ENCODE data around the gene AIPL1.

Gene AIPL1

GRCh38 chr17:6465206-6466003 is 30.5 kb upstream of the AIPL1 start:
- DNase-seq (ENCODE audit: low spot score) = no peak

- DNase-seq (ENCODE audit: low spot score) = no peak
These were observed 29.6 kb upstream of the AIPL1 start for GRCh38 chr17:6464446-6465041.

- no peak for DNase-seq (ENCODE audit: low spot score)
These were observed 28.9 kb upstream of the AIPL1 start for GRCh38 chr17:6463616-6464445.

- DNase-seq (ENCODE audit: low spot score) = no peak
These were observed 27.8 kb upstream of the AIPL1 start for GRCh38 chr17:6462692-6463091.

GRCh38 chr17:6461792-6462524 is 27.0 kb upstream of the AIPL1 start:
- no peak for DNase-seq (ENCODE audit: low spot score)

- DNase-seq (ENCODE audit: low spot score) = no peak
These were observed 26.3 kb upstream of the AIPL1 start for GRCh38 chr17:6461246-6461645.

- no peak for DNase-seq (ENCODE audit: low spot score)
These were observed 25.7 kb upstream of the AIPL1 start for GRCh38 chr17:6460531-6461161.

GRCh38 chr17:6458460-6458950 is 23.6 kb upstream of the AIPL1 start:
- no peak for DNase-seq (ENCODE audit: low spot score)

- DNase-seq (ENCODE audit: low spot score) = no peak
These were observed 23.0 kb upstream of the AIPL1 start for GRCh38 chr17:6457688-6458459.

GRCh38 chr17:6456914-6457687 is 22.2 kb upstream of the AIPL1 start:
- DNase-seq (ENCODE audit: low spot score) = no peak

GRCh38 chr17:6456321-6456720 is 21.4 kb upstream of the AIPL1 start:
- no peak for DNase-seq (ENCODE audit: low spot score)

GRCh38 chr17:6455321-6455705 is 20.4 kb upstream of the AIPL1 start:
- DNase-seq (ENCODE audit: low spot score) = no peak

GRCh38 chr17:6454495-6455320 is 19.8 kb upstream of the AIPL1 start:
- DNase-seq (ENCODE audit: low spot score) = no peak

- no peak for DNase-seq (ENCODE audit: low spot score)
These were observed 18.5 kb upstream of the AIPL1 start for GRCh38 chr17:6453279-6454024.

- DNase-seq (ENCODE audit: low spot score) = no peak
These were observed 17.7 kb upstream of the AIPL1 start for GRCh38 chr17:6452471-6453266.

- DNase-seq (ENCODE audit: low spot score) = no peak
These were observed 16.3 kb upstream of the AIPL1 start for GRCh38 chr17:6450926-6451832.

Measured in hematopoietic multipotent progenitor cell treated with erythropoietin and hydrocortisone succinate and interleukin-3 and kit ligand, for 17 days (in vitro differentiated cells).